ENCODE results near the gene EIF4H.
"Not testable (repeated sequence)": the region's sequence is repeated elsewhere in the genome, so short reads cannot be mapped to it uniquely, and the experiment has no call there.

The EIF4H gene

GRCh38 chr7:74174606-74175082 is 488 bp downstream of the EIF4H start:
- DNase-seq (ENCODE audit: low read depth in 4 of 4, low spot score in 1 of 4), result peak in 3 of 4 experiments; percentile 7 to 21 (median 18)

- DNase-seq (ENCODE audit: low read depth in 4 of 4, low spot score in 1 of 4), result no peak
Measured at GRCh38 chr7:74175340-74175739, 1.2 kb downstream of the EIF4H start.

GRCh38 chr7:74176555-74176954 is 2.4 kb downstream of the EIF4H start:
- DNase-seq (ENCODE audit: low read depth in 4 of 4, low spot score in 1 of 4), result no peak

GRCh38 chr7:74178632-74179031 is 4.5 kb downstream of the EIF4H start:
- DNase-seq (ENCODE audit: low read depth in 4 of 4, low spot score in 1 of 4), result no peak

GRCh38 chr7:74179935-74180604 is 5.9 kb downstream of the EIF4H start:
- no peak for DNase-seq (ENCODE audit: low read depth in 4 of 4, low spot score in 1 of 4)

GRCh38 chr7:74180866-74181265 is 6.7 kb downstream of the EIF4H start:
- no peak for DNase-seq (ENCODE audit: low read depth in 4 of 4, low spot score in 1 of 4)

- no peak for DNase-seq (ENCODE audit: low read depth in 4 of 4, low spot score in 1 of 4)
Measured at GRCh38 chr7:74181821-74182220, 7.7 kb downstream of the EIF4H start.

- DNase-seq (ENCODE audit: low read depth in 4 of 4, low spot score in 1 of 4), result no peak
Measured at GRCh38 chr7:74182453-74183090, 8.4 kb downstream of the EIF4H start.

- no peak for DNase-seq (ENCODE audit: low read depth in 4 of 4, low spot score in 1 of 4)
Measured at GRCh38 chr7:74183142-74183541, 9.0 kb downstream of the EIF4H start.

- DNase-seq (ENCODE audit: low read depth in 4 of 4, low spot score in 1 of 4), result no peak
Measured at GRCh38 chr7:74183653-74184450, 9.7 kb downstream of the EIF4H start.

- DNase-seq (ENCODE audit: low read depth in 4 of 4, low spot score in 1 of 4), result no peak
Measured at GRCh38 chr7:74185016-74185415, 10.9 kb downstream of the EIF4H start.

GRCh38 chr7:74185636-74186035 is 11.5 kb downstream of the EIF4H start:
- no peak for DNase-seq (ENCODE audit: low read depth in 4 of 4, low spot score in 1 of 4)

- DNase-seq (ENCODE audit: low read depth in 4 of 4, low spot score in 1 of 4), result no peak
Measured at GRCh38 chr7:74187915-74188675, 13.9 kb downstream of the EIF4H start.

GRCh38 chr7:74190259-74190658 is 16.1 kb downstream of the EIF4H start:
- no peak for DNase-seq (ENCODE audit: low read depth in 4 of 4, low spot score in 1 of 4)

- no peak for DNase-seq (ENCODE audit: low read depth in 4 of 4, low spot score in 1 of 4)
Measured at GRCh38 chr7:74191231-74191630, 17.1 kb downstream of the EIF4H start.

- no peak for DNase-seq (ENCODE audit: low read depth in 4 of 4, low spot score in 1 of 4)
Measured at GRCh38 chr7:74193054-74193453, 18.9 kb downstream of the EIF4H start.

GRCh38 chr7:74193913-74194312 is 19.8 kb downstream of the EIF4H start:
- no peak for DNase-seq (ENCODE audit: low read depth in 4 of 4, low spot score in 1 of 4)

GRCh38 chr7:74194686-74195085 is 20.5 kb downstream of the EIF4H start:
- no peak for DNase-seq (ENCODE audit: low read depth in 4 of 4, low spot score in 1 of 4)

- DNase-seq (ENCODE audit: low read depth in 4 of 4, low spot score in 1 of 4), result not testable (repeated sequence)
Measured at GRCh38 chr7:74195139-74195860, 21.1 kb downstream of the EIF4H start.

- not testable (repeated sequence) for DNase-seq (ENCODE audit: low read depth in 4 of 4, low spot score in 1 of 4)
Measured at GRCh38 chr7:74195968-74196654, 22.0 kb downstream of the EIF4H start.

Measured in stimulated activated CD4-positive, alpha-beta T cell treated with anti-CD3 and anti-CD28 coated beads, Interleukin-1b, Interleukin-23, amount 100 ng/mL, for 24 hours (primary cell).